Epithelial cell of esophagus (primary cell): ENCODE data around the gene SF3B1.
"Not testable (repeated sequence)": the region's sequence is repeated elsewhere in the genome, so short reads cannot be mapped to it uniquely, and the experiment has no call there.

ENCODE experiments used
- DNase-seq: peaks from one replicate; pipeline ENCODE4 v3.0.0; 2010; ENCODE audit warnings: low read depth
- H3K4me3 ChIP-seq: 2 replicates; pipeline ENCODE4 v1.5.1; 2011; ENCODE audit warnings: mild to moderate bottlenecking, low read length, control low read depth
- TF ChIP-seq, protein P1 (sequence below): IDR thresholded peaks from 2 replicates; pipeline ENCODE4 v1.5.1; 2011; ENCODE audit warnings: low read depth, mild to moderate bottlenecking, low read length, control low read depth, inconsistent platforms; ENCODE audit not compliant: insufficient read depth; ENCODE audit errors: missing control alignments

Gene SF3B1

DNA sequence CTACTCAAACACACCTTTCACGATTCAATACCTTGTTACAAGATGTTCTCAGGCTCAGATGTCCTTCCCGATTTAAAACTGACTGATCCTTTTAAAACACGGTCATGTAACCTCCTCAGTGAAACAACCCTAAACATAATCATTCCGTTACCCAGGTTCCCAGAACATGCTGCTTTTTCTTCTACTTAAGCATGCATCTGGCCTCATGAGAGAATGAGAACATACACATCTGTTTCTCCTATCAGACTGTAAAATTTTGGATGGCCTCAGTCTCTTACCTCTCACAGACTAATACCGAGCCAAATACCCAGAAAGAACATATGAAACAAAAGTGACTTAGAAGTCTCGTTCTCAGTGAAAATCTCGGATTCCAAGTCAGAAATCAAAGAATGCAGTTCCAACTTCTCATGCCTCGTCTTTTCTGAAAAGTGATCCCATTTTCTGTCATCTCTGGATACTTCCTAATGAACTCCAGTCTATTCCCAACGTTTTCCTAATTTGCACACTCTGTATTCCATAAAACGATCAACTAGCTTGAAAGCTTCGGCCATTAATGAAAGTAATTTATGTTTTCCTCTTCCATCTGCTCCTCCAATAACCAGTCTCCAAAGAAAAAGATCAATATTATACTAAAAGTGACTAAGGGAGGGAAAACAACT, 919 bp downstream of the SF3B1 start:
- DNase-seq, result no peak

DNA sequence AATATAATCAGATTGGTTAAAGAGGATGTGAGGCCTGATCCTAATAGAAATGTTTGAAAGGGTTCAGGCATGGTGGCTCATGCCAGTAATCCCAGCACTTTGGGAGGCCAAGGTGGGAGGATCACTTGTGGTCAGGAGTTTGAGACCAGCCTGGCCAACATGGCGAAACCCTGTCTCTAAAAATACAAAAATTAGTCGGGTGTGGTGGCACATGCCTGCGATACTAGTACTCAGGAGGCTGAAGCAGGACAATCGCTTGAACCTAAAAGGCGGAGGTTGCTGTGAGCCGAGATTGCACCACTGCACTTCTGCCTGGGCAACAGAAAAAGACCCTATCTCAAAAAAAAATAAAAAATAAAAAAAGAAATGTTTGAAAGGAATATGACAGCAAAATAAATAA, 2.3 kb downstream of the SF3B1 start:
- not testable (repeated sequence) for DNase-seq, H3K4me3 ChIP-seq

More for the DNA sequence above, 919 bp downstream of the SF3B1 start:
- H3K4me3 ChIP-seq, result peak overlapping the region; percentile 96
- TF ChIP-seq, protein P1, sequence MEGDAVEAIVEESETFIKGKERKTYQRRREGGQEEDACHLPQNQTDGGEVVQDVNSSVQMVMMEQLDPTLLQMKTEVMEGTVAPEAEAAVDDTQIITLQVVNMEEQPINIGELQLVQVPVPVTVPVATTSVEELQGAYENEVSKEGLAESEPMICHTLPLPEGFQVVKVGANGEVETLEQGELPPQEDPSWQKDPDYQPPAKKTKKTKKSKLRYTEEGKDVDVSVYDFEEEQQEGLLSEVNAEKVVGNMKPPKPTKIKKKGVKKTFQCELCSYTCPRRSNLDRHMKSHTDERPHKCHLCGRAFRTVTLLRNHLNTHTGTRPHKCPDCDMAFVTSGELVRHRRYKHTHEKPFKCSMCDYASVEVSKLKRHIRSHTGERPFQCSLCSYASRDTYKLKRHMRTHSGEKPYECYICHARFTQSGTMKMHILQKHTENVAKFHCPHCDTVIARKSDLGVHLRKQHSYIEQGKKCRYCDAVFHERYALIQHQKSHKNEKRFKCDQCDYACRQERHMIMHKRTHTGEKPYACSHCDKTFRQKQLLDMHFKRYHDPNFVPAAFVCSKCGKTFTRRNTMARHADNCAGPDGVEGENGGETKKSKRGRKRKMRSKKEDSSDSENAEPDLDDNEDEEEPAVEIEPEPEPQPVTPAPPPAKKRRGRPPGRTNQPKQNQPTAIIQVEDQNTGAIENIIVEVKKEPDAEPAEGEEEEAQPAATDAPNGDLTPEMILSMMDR, result no peak

DNA sequence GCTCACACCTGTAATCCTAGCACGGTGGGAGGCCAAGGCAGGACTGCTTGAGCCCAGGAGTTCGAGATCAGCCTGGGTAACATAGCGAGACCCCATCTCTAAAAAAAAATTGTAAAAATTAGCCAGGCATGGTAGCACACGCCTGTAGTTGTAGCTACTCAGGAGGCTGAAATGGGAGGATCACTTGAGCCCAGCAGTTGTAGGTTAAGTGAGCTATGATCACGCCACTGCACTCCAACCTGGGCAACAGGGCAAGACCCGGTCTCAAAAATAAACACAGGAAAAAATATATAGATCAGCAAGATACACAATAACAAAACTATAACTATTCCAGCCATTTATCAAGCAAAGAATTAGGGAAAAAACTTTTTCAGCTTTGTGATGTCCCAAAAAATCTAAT, 3.0 kb downstream of the SF3B1 start:
- no peak overlapping the region for H3K4me3 ChIP-seq
- TF ChIP-seq, protein P1, result no peak
- DNase-seq, result no peak

DNA sequence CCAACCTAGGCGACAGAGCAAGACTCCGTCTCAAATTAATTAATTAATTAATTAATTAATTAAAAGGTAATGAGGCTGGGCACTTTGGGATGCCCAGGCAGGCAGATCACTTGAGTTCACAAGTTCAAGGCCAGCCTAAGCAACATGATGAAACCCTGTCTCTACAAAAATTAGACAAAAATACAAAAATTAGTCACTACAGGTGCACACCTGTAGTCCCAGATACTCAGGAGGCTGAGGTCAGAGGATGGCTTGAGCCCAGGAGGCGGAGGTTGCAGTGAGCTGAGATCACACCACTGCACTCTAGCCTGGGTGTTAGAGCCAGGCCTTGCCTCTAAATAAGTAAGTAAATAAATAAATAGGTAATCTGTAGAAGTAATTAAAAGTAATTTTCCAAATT, 6.8 kb downstream of the SF3B1 start:
- H3K4me3 ChIP-seq, result no peak overlapping the region
- TF ChIP-seq, protein P1, result no peak
- no peak for DNase-seq

DNA sequence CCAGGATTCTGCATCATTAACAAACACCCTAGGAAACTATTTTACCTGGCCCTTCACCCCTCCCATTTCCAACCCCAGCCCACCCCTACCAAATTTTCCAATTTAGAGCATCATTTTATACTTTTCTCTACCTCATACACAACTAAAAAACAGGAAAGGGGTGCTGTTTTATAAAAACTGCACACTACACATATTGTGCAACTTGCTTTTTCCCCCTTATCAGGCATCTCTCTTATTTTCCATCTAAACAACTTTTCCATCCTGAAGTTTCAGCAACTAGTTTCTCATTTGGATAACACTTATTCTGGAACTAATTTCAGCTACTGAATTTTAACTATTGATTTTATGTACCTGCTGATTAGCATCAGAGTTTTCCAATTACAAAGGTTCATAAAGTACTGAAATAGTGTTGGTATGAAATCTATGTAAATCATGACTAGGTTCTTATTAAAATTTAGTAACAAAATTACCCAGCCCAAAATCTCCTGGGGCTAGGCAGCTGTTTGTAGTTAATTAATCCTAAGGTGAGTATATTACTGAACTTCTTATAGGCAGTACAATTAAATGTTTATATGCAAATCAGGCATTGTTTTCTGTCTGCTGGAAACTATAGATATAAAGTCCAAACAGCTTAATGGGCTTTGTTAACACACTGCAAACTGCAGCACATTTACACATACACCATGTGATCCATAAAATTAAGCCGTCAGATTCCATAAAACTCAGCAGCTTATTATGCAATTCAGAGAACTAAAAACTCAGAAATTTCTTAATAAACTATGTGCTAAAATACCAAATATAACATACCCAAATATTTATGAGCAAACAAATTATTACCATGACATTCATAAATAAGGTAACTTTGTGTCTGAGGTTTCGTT, 7.9 kb downstream of the SF3B1 start:
- TF ChIP-seq, protein P1, result no peak
- DNase-seq, result no peak
- no peak overlapping the region for H3K4me3 ChIP-seq

DNA sequence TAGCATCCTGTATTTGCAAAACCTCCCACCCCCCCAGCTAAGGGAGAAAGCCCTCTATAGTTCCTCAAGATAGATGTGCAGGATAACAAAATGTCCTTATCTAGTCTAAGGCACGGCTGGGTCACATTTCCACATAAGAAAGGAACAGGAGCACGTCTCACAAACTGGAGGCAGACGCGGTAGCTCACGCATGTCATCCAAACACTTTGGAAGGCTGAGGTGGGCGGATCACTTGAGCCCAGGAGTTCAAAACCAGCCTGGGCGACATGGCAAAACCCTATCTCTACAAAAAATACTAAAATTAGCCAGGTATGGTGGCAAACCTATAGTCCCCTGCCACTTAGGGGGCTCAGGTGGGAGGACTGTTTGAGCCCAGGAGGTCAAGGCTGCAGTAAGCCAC, 9.3 kb downstream of the SF3B1 start:
- TF ChIP-seq, protein P1, result no peak
- no peak for DNase-seq
- H3K4me3 ChIP-seq, result no peak overlapping the region

DNA sequence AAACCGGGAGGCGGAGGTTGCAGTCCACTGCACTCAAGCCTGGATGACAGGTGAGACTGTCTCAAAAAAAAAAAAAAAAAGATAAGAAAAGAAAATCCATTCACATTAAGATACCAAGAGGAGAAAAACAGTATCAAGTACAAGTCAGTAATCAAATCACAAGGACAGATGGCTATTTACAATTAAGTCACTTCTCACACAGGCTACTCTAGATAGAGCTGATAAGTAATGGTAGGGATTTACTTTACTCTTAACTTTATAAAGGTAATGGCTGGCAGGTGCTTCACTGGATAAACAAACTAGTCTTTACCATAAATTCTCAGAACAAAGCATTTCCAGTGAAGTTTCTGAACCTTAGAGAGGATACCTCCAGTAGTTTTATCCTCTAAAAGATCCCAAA, 11.5 kb downstream of the SF3B1 start:
- TF ChIP-seq, protein P1, result no peak
- DNase-seq, result no peak
- H3K4me3 ChIP-seq, result no peak overlapping the region
